HepG2 (cell line): ENCODE data around the gene ANKRD13D. TPM values are rescaled to one million over a fixed set of nuclear protein-coding genes. Genes with fewer than 3 reads are reported as not detected.

Experiments used
- CBFB ChIP-seq: sonication (generic); formaldehyde crosslinking; IDR thresholded peaks from 2 replicates; pipeline ENCODE4 v1.4.0; 2020; ENCODE audit warnings: missing genetic modification reagents
- DPF2 ChIP-seq: sonication (generic); formaldehyde crosslinking; IDR thresholded peaks from 2 replicates; pipeline ENCODE4 v1.4.0; 2020; ENCODE audit warnings: mild to moderate bottlenecking, low read depth, missing genetic modification reagents, borderline replicate concordance
- EP300 ChIP-seq, 3 experiments: sonication (generic) in 1 of 3; formaldehyde crosslinking in 1 of 3; IDR thresholded peaks; 2 replicates each; pipeline versions ENCODE4 v1.5.1 to v1.6.1; 2011 to 2020; ENCODE audit warnings: low read depth in 2 of 3, low read length in 2 of 3, borderline replicate concordance in 1 of 3, improper control_type of control experiment in 1 of 3, mild to moderate bottlenecking in 1 of 3, missing genetic modification reagents in 1 of 3, moderate library complexity in 1 of 3
- IKZF4 ChIP-seq: sonication (generic); formaldehyde crosslinking; IDR thresholded peaks from 2 replicates; pipeline ENCODE4 v1.5.1; 2020; ENCODE audit warnings: borderline replicate concordance, mild to moderate bottlenecking, low read depth, missing genetic modification reagents; ENCODE audit errors: not compliant biosample characterization
- JUND ChIP-seq: sonication (generic); formaldehyde crosslinking; IDR thresholded peaks from 2 replicates; pipeline ENCODE4 v1.8.0; 2022; ENCODE audit warnings: mild to moderate bottlenecking, missing genetic modification reagents
- MTF1 ChIP-seq: sonication (generic); formaldehyde crosslinking; IDR thresholded peaks from 2 replicates; pipeline ENCODE4 v1.5.0; 2020; ENCODE audit warnings: missing genetic modification reagents
- NFKBIZ ChIP-seq: IDR thresholded peaks from 2 replicates; pipeline ENCODE4 v1.6.1; 2018; ENCODE audit warnings: missing genetic modification reagents, missing compliant biosample characterization
- NKX3-1 ChIP-seq: sonication (generic); formaldehyde crosslinking; IDR thresholded peaks from 2 replicates; pipeline ENCODE4 v1.5.0; 2020; ENCODE audit warnings: missing genetic modification reagents
- RBM22 ChIP-seq: fragments of 200-400 bp; formaldehyde crosslinking; optimal IDR thresholded peaks from 2 replicates; pipeline ENCODE3; 2017; ENCODE audit warnings: mild to moderate bottlenecking, low read length, moderate library complexity
- SMARCC2 ChIP-seq: fragments of 450-650 bp; IDR thresholded peaks from 2 replicates; pipeline ENCODE4 v1.6.1; 2017; ENCODE audit warnings: antibody characterized with exemption, mild to moderate bottlenecking
- SOX6 ChIP-seq, 2 experiments: fragments of 450-650 bp in 1 of 2; sonication (generic) in 1 of 2; formaldehyde crosslinking in 1 of 2; IDR thresholded peaks; 2 replicates each; pipeline versions ENCODE4 v1.4.0 to v1.6.1; 2017 to 2020; ENCODE audit warnings: antibody characterized with exemption in 1 of 2, mild to moderate bottlenecking in 1 of 2, missing genetic modification reagents in 1 of 2
- TBL1XR1 ChIP-seq: fragments of 150-350 bp; IDR thresholded peaks from 2 replicates; pipeline ENCODE4 v1.6.1; 2014; ENCODE audit warnings: borderline replicate concordance, low read length; ENCODE audit not compliant: partially characterized antibody
- TSC22D2 ChIP-seq: sonication (generic); formaldehyde crosslinking; IDR thresholded peaks from 2 replicates; pipeline ENCODE4 v1.5.1; 2020; ENCODE audit warnings: missing genetic modification reagents, mild to moderate bottlenecking, borderline replicate concordance
- ZFP41 ChIP-seq: sonication (generic); formaldehyde crosslinking; IDR thresholded peaks from 2 replicates; pipeline ENCODE4 v1.4.0; 2020; ENCODE audit warnings: mild to moderate bottlenecking, missing genetic modification reagents, borderline replicate concordance
- ZFY ChIP-seq: sonication (generic); formaldehyde crosslinking; IDR thresholded peaks from 2 replicates; pipeline ENCODE4 v1.4.0; 2020; ENCODE audit warnings: missing genetic modification reagents
- ZNF263 ChIP-seq: sonication (generic); formaldehyde crosslinking; IDR thresholded peaks from 2 replicates; pipeline ENCODE4 v1.4.0; 2020; ENCODE audit warnings: missing genetic modification reagents
- ZNF496 ChIP-seq: sonication (generic); formaldehyde crosslinking; IDR thresholded peaks from 2 replicates; pipeline ENCODE4 v1.8.1; 2023; ENCODE audit warnings: mild to moderate bottlenecking, moderate library complexity, missing genetic modification reagents; ENCODE audit not compliant: insufficient replicate concordance
- ZNF703 ChIP-seq: sonication (generic); formaldehyde crosslinking; IDR thresholded peaks from 2 replicates; pipeline ENCODE4 v1.5.1; 2020; ENCODE audit warnings: missing genetic modification reagents, mild to moderate bottlenecking, moderate library complexity, borderline replicate concordance
- ZNF747 ChIP-seq: sonication (generic); formaldehyde crosslinking; IDR thresholded peaks from 2 replicates; pipeline ENCODE4 v1.8.1; 2023; ENCODE audit warnings: missing genetic modification reagents, mild to moderate bottlenecking, borderline replicate concordance
- polyA plus RNA-seq, 8 experiments: library from polyadenylated mRNA; depleted of rRNA in 3 of 8; stranded (reverse) in 7 of 8; unstranded in 1 of 8; fragments of >200 nt; fragmentation: Illumina TruSeq in 4 of 8; extraction: Trizol in 4 of 8; gene quantifications; 2 replicates each; pipeline versions ENCODE4 v1.2.1 to v1.2.3, GENCODE V29; 2011 to 2016; ENCODE audit warnings: low read depth in 4 of 8, missing spikeins in 1 of 8, mixed read lengths in 1 of 8; ENCODE audit not compliant: insufficient read depth in 1 of 8
- total RNA-seq, 5 experiments: library from RNA; depleted of rRNA; stranded (reverse); fragments of >200 nt; fragmentation: Illumina TruSeq; extraction: Trizol; gene quantifications; 2 replicates each; pipeline ENCODE4 v1.2.3, GENCODE V29; 2016; ENCODE audit warnings: low read depth in 1 of 5
- TF ChIP-seq, protein P1 (sequence below): sonication (generic); formaldehyde crosslinking; IDR thresholded peaks from 2 replicates; pipeline ENCODE4 v1.5.0; 2020; ENCODE audit warnings: missing genetic modification reagents
- TF ChIP-seq, protein P2 (sequence below): sonication (generic); formaldehyde crosslinking; IDR thresholded peaks from 2 replicates; pipeline ENCODE4 v1.8.1; 2022; ENCODE audit warnings: low read depth, mild to moderate bottlenecking, missing genetic modification reagents
- TF ChIP-seq, protein P3 (sequence below): sonication (generic); formaldehyde crosslinking; IDR thresholded peaks from 2 replicates; pipeline ENCODE4 v1.5.0; 2020; ENCODE audit warnings: mild to moderate bottlenecking, missing genetic modification reagents

Gene ANKRD13D
- total and polyA plus RNA-seq, 2 of the 13 experiments (the other 11 are each of a cell fraction or from before 2014, with no cell fraction given): 18.6 to 27.3 TPM

DNA sequence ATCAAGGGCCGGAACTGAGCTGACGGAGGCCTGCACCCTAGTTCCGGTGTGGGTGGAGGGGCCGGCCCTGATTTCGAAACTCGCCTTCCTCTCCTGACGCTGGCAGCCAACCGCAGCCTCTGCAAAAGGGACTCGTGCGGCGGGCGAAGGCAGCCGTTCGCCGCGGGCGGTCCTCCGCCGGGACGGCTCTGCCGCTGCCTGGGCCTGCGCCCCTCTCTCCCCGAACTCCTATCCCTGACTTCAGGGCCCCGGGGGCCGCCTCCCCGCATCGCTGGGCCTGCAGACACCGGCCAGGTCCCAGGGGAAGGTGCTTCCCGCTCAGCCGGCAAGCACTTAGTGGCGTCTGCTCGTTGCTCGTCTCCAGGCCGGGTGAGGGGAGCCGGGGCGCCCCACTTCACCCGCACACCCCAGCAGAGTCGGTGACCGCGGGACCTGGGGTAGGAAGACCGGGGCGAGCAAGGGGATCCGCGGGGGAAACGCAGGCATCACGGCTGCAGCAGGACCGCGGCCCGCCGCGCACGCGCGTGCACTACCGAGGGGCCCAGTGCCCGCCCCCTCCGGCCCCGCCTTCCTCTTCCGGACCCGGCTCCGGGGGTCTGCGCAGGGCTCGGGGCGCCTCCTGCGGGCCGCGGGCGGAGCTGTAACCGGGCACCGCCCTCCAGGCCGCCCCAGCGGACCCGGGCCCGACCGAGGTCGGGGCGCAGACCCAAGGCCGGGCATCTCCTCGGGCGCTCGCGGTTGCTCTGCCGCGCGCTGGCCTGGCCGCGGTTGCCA lies 464 bp upstream of the ANKRD13D start (continued):
- no peak for TF ChIP-seq SOX6 (IDR thresholded peaks at IDR 0.05)
- TF ChIP-seq SOX6 (CRISPR knock-in tag; IDR thresholded peaks at IDR 0.05): no peak; the same call in 1 of the 2 replicates
- peak in 1 of 2 experiments; percentile 67; a peak in 2 of 4 replicates for TF ChIP-seq EP300 (IDR thresholded peaks at IDR 0.05; ENCODE audit: low read depth in 2 of 2, low read length in 2 of 2)
- no peak for TF ChIP-seq EP300 (CRISPR knock-in tag; IDR thresholded peaks at IDR 0.05; ENCODE audit: borderline replicate concordance)
- TF ChIP-seq, protein P1, sequence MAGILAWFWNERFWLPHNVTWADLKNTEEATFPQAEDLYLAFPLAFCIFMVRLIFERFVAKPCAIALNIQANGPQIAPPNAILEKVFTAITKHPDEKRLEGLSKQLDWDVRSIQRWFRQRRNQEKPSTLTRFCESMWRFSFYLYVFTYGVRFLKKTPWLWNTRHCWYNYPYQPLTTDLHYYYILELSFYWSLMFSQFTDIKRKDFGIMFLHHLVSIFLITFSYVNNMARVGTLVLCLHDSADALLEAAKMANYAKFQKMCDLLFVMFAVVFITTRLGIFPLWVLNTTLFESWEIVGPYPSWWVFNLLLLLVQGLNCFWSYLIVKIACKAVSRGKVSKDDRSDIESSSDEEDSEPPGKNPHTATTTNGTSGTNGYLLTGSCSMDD: no peak
- TF ChIP-seq, protein P2, sequence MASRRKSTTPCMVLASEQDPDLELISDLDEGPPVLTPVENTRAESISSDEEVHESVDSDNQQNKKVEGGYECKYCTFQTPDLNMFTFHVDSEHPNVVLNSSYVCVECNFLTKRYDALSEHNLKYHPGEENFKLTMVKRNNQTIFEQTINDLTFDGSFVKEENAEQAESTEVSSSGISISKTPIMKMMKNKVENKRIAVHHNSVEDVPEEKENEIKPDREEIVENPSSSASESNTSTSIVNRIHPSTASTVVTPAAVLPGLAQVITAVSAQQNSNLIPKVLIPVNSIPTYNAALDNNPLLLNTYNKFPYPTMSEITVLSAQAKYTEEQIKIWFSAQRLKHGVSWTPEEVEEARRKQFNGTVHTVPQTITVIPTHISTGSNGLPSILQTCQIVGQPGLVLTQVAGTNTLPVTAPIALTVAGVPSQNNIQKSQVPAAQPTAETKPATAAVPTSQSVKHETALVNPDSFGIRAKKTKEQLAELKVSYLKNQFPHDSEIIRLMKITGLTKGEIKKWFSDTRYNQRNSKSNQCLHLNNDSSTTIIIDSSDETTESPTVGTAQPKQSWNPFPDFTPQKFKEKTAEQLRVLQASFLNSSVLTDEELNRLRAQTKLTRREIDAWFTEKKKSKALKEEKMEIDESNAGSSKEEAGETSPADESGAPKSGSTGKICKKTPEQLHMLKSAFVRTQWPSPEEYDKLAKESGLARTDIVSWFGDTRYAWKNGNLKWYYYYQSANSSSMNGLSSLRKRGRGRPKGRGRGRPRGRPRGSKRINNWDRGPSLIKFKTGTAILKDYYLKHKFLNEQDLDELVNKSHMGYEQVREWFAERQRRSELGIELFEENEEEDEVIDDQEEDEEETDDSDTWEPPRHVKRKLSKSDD (CRISPR knock-in tag): peak; percentile 62; the same call in 1 of the 2 replicates
- TF ChIP-seq IKZF4 (CRISPR knock-in tag): peak; percentile 62
- peak; percentile 93 for TF ChIP-seq ZFY
- no peak for TF ChIP-seq TSC22D2 (CRISPR knock-in tag)
- TF ChIP-seq RBM22: peak; percentile 91
- TF ChIP-seq ZNF496: no peak
- TF ChIP-seq CBFB (CRISPR knock-in tag): peak; percentile 70; the same call in 1 of the 2 replicates
- TF ChIP-seq MTF1 (CRISPR knock-in tag): no peak
- peak; percentile 75; the same call in 1 of the 2 replicates for TF ChIP-seq NKX3-1 (CRISPR knock-in tag)
- TF ChIP-seq JUND (CRISPR knock-in tag): no peak
- no peak for TF ChIP-seq SMARCC2
- TF ChIP-seq ZNF703 (CRISPR knock-in tag): peak; percentile 72; the same call in 1 of the 2 replicates
- no peak for TF ChIP-seq NFKBIZ (CRISPR knock-in tag)
- 0 out of 2 replicates have a peak, but pooled peaks have one; percentile 41 for TF ChIP-seq ZNF263 (CRISPR knock-in tag)
- TF ChIP-seq DPF2 (CRISPR knock-in tag): peak; percentile 53; the same call in 1 of the 2 replicates
- TF ChIP-seq, protein P3, sequence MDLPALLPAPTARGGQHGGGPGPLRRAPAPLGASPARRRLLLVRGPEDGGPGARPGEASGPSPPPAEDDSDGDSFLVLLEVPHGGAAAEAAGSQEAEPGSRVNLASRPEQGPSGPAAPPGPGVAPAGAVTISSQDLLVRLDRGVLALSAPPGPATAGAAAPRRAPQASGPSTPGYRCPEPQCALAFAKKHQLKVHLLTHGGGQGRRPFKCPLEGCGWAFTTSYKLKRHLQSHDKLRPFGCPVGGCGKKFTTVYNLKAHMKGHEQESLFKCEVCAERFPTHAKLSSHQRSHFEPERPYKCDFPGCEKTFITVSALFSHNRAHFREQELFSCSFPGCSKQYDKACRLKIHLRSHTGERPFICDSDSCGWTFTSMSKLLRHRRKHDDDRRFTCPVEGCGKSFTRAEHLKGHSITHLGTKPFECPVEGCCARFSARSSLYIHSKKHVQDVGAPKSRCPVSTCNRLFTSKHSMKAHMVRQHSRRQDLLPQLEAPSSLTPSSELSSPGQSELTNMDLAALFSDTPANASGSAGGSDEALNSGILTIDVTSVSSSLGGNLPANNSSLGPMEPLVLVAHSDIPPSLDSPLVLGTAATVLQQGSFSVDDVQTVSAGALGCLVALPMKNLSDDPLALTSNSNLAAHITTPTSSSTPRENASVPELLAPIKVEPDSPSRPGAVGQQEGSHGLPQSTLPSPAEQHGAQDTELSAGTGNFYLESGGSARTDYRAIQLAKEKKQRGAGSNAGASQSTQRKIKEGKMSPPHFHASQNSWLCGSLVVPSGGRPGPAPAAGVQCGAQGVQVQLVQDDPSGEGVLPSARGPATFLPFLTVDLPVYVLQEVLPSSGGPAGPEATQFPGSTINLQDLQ: no peak; the same call in 1 of the 2 replicates
- peak; percentile 98 for TF ChIP-seq ZFP41 (CRISPR knock-in tag)
- TF ChIP-seq ZNF747 (CRISPR knock-in tag): peak; percentile 51; the same call in 1 of the 2 replicates
- TF ChIP-seq TBL1XR1: no peak
